HG03108 (cell line): ENCODE results near the gene AKAP13.
"Not testable (repeated sequence)": the region's sequence is repeated elsewhere in the genome, so short reads cannot be mapped to it uniquely, and the experiment has no call there.

Source experiments
- ATAC-seq: cut with Tn5 transposase; IDR thresholded peaks from one replicate; pipeline ENCODE4 v1.9.1; 2021; ENCODE audit warnings: moderate library complexity; ENCODE audit not compliant: unreplicated experiment

AKAP13 gene

GRCh38 chr15:85347264-85348047, 32.9 kb upstream of the AKAP13 start:
- not testable (repeated sequence) for ATAC-seq

DNA sequence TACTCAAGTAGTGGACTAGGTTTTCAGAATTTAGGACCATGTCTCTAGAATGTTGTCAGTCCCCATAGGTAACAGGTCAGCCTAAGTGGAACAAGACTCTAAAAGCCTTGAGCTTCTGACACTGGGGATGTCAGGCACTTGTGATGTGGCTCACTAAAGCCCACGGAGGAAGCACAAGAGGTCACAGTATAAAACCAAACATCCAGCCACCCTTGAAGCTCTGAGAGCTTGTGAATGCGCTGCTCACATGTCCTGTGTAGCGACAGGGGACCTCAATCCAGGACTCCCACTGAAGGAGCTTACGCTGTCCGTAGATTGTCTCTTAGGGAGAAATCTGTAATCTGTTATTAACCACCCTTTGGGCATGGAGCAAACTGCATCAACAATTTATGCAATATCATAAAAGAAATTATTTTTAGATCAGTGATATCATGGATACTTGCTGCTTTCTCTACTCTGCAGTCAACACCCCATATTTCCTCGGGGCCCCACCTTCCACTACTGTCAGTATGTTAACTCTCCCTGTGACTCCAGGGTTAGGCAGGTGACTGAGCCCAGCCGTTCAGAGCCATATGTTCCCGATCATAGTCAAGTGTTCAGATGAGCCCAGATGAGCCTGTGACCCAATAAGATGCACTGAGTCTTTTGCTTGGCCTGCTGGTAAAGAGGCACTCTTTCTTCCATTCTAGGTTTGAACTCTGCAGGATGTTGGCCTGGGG, 32.2 kb upstream of the AKAP13 start:
- ATAC-seq: not testable (repeated sequence)

- not testable (repeated sequence) for ATAC-seq
Observed at GRCh38 chr15:85349062-85349461, 31.3 kb upstream of the AKAP13 start.

DNA sequence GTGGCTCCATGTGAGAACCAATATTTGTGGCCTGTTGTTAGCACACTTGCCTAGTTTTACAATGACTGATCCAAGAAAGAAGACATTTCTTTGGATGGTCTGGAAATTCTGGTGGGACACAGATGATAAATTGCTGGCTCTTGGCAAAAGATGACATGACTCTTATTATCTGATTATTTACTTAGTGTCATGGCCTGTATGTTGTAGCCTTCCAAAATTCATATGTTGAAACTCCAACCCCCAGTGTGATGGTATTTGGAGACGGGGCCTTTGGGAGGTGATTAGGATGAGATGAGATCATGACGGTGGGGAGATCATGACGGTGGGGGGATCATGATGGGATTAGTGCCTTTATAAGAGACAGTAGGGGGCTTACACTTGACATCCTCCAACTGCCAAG, 30.0 kb upstream of the AKAP13 start:
- ATAC-seq: no peak

DNA sequence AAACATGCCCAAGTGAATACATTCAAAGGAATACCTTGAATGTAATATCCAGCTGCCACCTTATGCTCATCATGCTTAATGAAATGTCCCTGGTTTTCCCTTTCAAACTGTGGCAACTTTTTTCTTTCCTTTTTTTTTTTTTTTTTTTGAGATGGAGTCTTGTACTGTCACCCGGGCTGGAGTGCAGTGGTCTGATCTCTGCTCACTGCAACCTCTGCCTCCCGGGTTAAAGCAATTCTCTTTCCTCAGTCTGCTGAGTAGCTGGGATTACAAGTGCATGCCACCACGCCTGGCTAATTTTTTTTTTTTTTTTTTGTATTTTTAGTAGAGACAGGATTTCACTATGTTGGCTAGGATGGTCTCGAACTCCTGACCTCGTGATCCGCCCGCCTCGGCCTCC, 28.9 kb upstream of the AKAP13 start:
- ATAC-seq: not testable (repeated sequence)

DNA sequence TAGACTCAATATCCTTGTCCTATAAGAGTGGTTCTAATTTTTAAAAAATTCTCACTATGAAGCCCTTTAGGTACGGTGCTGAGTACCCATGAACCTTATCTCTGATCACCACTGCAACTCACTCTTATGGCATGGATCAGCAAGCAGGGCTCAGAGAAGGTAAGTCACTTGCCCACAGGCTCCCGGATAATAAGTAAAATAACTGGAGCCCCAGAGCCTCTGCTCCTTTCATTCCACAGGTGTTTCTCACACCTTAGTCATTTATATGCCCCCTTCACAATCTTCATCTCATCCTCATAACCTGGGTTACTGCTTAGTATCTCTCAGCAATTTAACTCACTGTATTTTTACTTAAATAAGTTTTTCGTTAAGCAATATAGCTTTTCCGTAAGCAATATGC, 28.4 kb upstream of the AKAP13 start:
- no peak for ATAC-seq

GRCh38 chr15:85353516-85353915, 26.9 kb upstream of the AKAP13 start:
- no peak for ATAC-seq

DNA sequence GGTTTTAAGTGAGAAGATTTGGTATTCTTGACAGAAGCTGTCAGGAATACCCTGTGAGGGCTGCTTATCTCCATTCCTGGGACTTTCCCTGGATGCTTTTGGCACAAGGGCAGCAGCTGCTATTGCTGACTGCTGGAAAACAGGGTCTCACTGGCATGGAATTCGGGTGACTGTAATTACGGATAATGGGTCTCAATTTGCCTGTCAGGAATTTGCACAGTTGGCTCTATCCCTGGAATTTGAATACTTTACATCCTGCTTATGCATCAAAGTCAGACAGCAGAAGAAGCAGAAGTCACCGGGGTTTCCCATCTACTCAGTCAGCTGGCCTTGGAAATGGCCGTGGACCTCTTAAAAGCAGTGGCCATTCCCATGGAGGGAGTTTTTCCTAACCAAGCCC, 25.9 kb upstream of the AKAP13 start:
- no peak for ATAC-seq

GRCh38 chr15:85354948-85355347, 25.5 kb upstream of the AKAP13 start:
- ATAC-seq: no peak

GRCh38 chr15:85356276-85356675, 24.1 kb upstream of the AKAP13 start:
- ATAC-seq: no peak

DNA sequence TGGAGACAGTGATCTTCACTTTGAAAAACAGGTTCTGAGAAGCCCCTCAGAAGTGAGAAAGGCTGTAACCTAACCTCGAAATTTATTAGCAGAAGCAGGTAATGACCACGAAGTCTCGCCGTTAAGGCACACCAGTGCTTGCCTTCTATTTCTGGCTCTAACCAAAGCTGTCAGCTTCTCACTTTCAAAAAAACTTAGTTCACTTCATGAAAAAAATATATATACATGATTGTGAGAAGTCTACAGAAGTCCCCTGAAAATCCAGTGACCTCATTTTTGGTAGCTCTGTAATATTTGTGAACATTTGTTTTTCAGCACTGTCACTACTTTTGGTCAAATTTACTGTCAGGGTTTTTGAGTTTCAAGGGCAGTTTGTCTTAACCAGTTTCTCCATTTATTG, 19.1 kb upstream of the AKAP13 start:
- peak; percentile 73 for ATAC-seq

DNA sequence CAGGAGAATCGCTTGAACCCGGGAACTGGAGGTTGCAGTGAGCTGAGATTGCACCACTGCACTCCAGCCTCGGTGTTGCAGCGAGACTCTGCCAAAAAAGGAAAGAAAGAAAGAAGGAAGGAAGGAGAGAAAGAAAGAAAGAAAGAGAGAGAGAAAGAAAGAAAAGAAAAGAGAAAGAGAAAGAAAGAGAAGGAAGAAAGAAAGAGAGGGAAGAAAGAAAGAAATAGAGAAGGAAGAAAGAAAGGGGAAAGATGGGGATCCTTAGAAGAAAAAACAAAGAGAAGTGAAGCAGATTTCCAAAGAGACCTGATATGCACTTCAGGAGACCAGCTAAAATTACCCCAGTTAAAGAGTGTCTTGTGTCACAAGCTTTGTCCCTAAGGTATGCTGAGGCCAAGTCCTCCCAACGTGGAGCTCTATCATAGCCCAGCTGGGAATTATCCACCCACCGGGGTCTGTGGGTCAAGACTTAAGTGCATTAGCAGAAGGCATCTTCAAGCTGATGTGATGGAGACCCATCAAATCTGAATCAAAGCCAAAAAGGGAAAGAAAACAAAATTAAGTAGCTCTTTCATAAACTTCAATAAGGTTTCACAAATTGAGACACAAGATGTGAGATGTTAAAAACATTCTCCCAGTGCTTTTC, 17.8 kb upstream of the AKAP13 start:
- no peak for ATAC-seq

- ATAC-seq: no peak
Observed at GRCh38 chr15:85365980-85366379, 14.4 kb upstream of the AKAP13 start.

- no peak for ATAC-seq
Observed at GRCh38 chr15:85367741-85368140, 12.7 kb upstream of the AKAP13 start.

GRCh38 chr15:85374831-85375230, 5.6 kb upstream of the AKAP13 start:
- no peak for ATAC-seq

- ATAC-seq: no peak
Observed at GRCh38 chr15:85377269-85377668, 3.1 kb upstream of the AKAP13 start.

DNA sequence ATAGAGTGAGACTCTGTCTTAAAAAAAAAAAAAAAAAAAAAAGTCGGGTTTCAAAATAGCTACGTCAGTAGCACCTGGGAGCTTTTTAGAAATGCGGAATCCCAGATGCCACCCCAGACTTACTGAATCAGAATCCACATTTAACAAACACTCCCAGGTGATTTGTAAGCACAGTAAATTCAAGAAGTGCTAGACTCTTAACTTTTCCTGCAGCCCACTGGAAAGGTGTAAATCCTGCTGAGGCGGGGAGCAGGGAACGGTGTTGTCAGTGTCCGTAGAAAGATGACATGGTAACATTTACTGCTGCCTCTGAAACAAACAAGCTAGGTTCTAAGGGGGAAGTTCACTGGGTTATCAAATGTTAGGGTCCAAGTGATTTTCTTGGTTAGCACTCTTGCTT, 2.4 kb upstream of the AKAP13 start:
- no peak for ATAC-seq

DNA sequence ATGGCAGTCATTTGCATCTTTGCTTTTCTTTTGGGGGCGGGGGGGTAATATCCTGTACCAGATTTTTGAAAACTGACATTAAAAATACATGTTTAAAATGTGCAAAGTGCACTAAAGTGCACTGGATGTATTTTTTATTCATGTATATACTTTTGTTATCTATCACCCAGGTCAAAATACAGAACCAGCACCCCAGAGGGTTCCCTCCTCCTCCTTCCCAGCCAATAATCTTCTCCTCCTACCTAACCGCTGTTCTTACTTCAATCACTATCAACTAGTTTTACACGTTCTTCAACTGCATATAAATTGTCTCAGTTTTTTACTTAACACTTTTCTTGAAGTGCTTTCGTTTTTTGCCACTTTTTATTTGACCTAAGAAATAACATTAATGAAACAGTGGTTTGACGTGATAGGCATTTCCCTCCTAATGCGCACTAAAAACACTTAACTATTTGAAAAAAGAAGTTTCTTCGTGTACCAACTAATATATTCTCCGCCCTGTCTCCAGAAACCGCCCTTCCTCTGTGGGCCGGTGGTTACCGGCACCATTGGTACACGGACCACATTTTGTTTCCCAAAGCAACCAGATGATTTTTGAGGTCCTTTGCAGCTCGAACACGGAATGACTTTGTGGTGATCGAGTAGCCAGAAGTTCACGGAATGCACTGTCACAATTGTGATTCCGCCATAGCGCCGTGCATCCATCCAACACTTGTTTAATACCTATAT, 836 bp upstream of the AKAP13 start:
- no peak for ATAC-seq

DNA sequence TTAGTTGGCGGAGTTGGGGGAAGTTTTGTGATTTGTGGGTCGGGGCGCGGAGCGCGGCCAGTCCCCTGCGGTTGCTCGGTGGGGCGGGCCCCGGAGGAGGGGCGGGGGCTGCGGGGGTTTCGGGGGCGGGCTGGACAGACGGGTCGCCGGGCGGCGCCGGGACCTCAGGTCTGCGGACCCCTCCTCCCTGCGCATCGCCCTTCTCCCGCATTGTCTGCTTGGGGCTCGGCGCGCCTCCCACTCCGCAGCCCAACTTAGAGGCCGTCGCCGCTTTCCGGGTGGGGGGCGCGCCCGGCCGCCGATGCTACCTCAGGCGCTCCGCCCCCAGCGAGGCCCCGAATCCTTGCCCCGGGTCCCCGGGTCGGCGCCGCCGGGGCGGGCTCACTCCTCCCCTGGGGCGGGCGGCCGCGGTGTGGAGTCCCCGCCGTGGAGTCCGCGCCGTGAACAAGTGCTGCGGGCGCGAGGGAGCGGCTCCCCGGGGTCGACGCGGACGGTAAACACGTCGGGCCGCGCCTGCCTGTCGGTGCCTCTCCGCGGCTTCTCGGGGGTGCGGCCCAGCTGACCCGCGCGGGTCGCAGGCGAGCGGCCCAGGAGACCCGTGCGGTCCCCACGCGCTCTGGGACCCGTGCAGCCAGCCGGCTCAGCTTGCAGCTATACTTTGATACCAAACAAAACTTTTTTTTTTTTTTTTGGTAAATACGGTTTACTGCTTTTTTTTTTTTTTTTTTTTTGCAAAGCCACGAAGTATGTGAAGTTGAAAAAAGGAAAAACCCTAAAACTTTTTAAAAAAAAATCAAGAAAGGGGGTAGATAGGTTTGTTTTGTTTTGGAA, 624 bp downstream of the AKAP13 start:
- peak; percentile 30 for ATAC-seq
